ENCODE measurements around the gene NECAB3. TPM values are rescaled to one million over a fixed set of nuclear protein-coding genes. Genes with fewer than 3 reads are reported as not detected.

Gene NECAB3, protein sequence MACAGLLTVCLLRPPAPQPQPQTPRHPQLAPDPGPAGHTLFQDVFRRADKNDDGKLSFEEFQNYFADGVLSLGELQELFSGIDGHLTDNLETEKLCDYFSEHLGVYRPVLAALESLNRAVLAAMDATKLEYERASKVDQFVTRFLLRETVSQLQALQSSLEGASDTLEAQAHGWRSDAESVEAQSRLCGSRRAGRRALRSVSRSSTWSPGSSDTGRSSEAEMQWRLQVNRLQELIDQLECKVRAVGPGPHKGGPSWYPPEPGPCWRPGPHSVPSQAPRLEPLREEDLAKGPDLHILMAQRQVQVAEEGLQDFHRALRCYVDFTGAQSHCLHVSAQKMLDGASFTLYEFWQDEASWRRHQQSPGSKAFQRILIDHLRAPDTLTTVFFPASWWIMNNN
- total RNA-seq: 27.5 and 29.7 TPM in 2 replicates

DNA sequence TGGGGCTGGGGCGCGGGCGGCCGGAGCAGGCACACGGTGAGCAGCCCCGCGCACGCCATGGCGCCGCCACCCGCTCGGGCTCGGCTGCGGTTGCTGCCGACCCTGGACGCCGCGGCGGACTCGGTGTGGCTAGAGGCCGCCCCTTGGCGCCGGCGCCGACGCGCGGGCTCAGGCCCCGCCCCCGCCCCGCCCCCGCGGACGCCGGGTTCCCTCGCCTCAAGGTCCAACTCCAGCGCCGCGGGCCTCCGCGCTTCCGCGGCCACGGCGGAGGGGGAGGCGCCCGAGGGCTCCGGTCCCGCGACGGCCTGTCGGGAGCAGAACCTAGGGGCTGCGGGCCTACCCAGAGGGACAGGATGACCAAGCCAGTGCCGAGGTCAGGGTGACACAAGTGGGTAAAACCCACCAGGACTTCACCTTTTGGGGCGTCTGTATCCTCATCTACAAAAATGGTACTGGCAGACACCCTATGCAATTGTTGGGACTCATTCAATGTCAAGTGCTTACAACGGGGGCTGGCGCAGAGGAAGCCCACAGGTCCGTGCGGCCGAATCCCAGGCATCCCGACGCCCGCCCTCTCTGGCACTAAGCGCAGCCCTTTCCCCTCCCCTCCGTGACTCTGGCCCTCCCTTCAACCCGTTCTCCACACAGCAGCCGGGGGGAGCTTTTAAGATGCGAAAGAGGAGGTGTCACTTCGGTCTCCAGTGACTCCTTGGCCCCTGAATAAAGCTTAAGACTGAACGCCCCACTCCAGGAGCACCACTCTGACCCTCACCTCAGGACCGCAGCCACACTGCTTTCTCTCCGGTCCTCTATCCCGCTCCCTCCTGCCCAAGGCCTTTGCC lies at the start of gene NECAB3:
NECAB3 (minus strand) TSS at position 135 of the 842 bp plus-strand sequence; CDS start at position 59, 76 bp downstream.

GRCh38 chr20:33719989-33720709 lies 45.9 kb upstream of the NECAB3 start, which contains the start of gene PXMP4:
PXMP4 (minus strand) TSS chr20:33720310; CDS start chr20:33720207, 103 bp downstream.

GRCh38 chr20:33686100-33686983 lies 12.1 kb upstream of the NECAB3 start, which contains the start of gene E2F1:
E2F1 (minus strand) TSS chr20:33686385; CDS start chr20:33686264, 121 bp downstream.

GRCh38 chr20:33666293-33667244 lies 7.7 kb downstream of the NECAB3 start, which contains the start of gene ACTL10:
ACTL10 (plus strand) TSS chr20:33666943; CDS start chr20:33667498, 555 bp downstream.

GRCh38 chr20:33662172-33662571 lies 12.1 kb downstream of the NECAB3 start, which contains the start of gene C20orf144:
C20orf144 (plus strand) TSS chr20:33662327; CDS start chr20:33662346, 19 bp downstream.

Other genes starting within 250 kb of the NECAB3 start
- 13.8 and 15.4 TPM in 2 replicates for gene SNTA1, start 230.7 kb downstream of the NECAB3 start, total RNA-seq
- gene CBFA2T2, start 184.3 kb downstream of the NECAB3 start, total RNA-seq: 7.4 and 8.9 TPM in 2 replicates
- gene C20orf144, start 12.1 kb downstream of the NECAB3 start, total RNA-seq: not detected in 2 replicates
- 2.1 and 2.2 TPM in 2 replicates for gene ACTL10, start 7.5 kb downstream of the NECAB3 start, total RNA-seq
- 1.3 and 2.6 TPM in 2 replicates for gene E2F1, start 12.0 kb upstream of the NECAB3 start, total RNA-seq
- 4.5 and 8.8 TPM in 2 replicates for gene PXMP4, start 45.9 kb upstream of the NECAB3 start, total RNA-seq
- gene ZNF341, start 57.6 kb upstream of the NECAB3 start, total RNA-seq: 1.4 TPM in 2 replicates
- gene CHMP4B, start 136.9 kb upstream of the NECAB3 start, total RNA-seq: 64.1 and 64.3 TPM in 2 replicates

Data from cardiac ventricle fibroblast (primary cell).